ENCODE measurements around the gene RARRES1.

The RARRES1 gene

GRCh38 chr3:158765518-158766205 is 33.4 kb upstream of the RARRES1 start:
- DNase-seq (ENCODE audit: low read depth), result no peak

DNA sequence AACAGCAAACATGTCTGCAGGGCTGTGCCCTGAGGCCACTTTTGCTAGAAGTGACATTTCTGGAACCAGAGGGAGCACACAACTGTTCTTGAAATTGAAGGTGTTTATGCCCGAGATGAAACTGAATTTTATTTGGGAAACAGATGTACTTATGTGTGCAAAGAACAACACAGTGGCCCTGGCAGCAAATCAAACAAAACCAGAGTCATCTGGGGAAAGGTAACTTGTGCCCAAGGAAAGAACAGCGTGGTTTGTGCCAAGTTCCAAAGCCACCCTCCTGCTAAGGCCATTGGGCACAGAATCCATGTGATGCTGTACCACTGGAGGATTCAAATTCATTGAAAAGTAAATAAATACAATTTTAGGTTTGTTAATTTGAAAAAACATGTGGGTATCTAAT is 31.2 kb upstream of the RARRES1 start:
- DNase-seq (ENCODE audit: low read depth), result no peak

- no peak for DNase-seq (ENCODE audit: low read depth)
Observed at GRCh38 chr3:158762701-158763100, 30.4 kb upstream of the RARRES1 start.

DNA sequence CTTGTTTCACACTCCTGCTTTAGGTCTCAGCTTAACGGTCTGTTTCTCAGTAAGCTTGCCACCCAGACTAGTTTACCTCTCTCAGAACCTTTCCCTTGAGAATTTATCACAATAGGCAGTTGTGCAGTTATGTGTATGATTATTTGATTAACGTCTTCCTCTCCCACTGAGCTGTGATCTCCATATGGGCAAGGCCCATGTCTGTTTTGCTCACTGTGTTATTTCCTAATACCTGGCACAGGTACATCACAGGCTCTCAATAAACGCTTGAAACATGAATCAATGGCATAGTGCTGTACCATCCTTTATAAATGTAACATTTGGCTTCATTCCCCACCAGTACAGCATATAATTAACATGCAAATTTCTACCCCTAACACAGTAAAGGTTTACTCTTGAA is 29.1 kb upstream of the RARRES1 start:
- no peak for DNase-seq (ENCODE audit: low read depth)

- no peak for DNase-seq (ENCODE audit: low read depth)
Observed at GRCh38 chr3:158755421-158755820, 23.2 kb upstream of the RARRES1 start.

- DNase-seq (ENCODE audit: low read depth), result no peak
Observed at GRCh38 chr3:158753854-158754253, 21.6 kb upstream of the RARRES1 start.

DNA sequence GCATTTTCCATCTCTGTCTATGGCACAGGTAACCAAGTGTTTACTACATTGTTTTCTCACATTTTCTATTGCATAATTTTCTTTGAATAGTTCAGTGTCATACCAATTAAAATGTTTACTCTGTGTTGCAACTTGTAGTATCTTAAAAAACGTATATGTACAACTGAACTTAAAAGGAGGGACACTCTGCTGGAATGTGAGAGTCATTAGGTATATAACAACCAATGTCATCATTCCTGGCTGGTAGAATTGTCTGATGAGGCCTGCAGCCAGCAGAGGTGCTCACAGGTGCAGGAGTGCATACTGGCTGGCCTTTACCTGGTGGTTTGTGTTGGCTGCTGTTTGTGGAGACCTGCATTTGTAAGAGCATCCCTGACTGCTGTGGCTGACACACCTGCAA is 19.1 kb upstream of the RARRES1 start:
- no peak for DNase-seq (ENCODE audit: low read depth)

DNA sequence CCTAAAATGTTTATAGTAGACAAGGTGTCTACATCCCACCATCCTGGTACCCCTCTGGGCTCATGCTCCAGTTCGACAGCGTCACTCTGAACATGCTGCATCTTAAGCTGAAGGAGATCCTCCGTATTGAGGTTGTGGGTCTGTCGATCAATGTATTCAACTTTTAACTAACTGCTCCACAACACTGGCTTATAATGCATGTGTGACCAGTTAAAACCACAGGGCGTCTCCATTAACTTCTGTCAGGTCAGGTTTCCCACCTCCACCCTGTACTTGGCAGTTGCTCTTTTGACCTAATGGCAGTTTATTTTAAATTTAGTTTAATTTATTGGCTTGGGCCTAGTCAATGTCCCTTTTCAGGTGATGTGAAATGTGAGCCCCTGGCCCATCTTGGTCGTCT is 17.8 kb upstream of the RARRES1 start:
- no peak for DNase-seq (ENCODE audit: low read depth)

DNA sequence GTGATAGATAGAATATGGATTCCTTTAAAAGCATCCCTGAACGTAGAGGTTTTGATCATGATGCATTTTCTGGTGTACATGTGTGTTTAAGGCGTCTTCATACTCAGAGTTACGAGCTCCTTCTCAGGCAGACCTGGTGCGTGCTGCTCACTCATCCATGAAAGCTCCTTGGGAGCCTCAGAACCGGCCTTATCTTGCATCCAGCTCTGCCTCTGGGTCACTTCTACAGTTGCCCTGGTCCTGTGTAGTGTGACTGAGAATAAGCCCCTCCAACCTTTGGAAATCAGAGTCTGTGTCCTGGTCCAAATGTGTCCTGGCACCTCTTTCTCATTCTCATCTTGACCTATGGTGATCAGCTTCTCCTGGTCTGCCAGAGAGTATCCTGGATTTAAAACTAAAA is 17.3 kb upstream of the RARRES1 start:
- DNase-seq (ENCODE audit: low read depth), result no peak

DNA sequence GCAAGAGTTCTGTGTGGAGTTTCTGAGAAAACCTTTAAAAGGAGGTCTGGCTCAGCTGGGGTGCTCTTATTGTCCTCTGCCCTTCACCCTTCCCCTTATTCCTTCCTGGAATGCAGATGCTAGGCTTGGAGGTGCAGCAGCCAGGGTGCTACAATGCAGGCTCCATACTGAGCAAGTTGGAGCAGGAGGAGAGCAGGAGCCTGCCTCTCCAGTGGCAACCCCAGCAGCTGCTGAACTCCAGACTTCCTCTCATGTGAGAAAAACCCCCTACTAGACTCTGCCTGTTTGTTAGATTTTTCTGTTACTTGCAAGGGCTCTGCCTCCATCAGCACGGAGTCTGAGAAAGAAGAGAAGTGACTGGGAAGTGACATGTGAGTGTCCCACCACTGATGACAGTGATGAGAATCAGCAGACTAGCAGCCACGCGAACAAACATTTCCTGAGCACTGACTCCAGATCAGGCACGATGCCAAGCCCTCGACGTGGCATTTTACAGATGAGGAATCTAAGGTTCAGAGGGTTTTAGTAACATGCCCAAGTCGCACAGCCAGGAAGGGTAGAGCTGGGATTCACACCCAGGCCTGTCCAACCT is 16.1 kb upstream of the RARRES1 start:
- no peak for DNase-seq (ENCODE audit: low read depth)

- no peak for DNase-seq (ENCODE audit: low read depth)
Observed at GRCh38 chr3:158747417-158747816, 15.2 kb upstream of the RARRES1 start.

- no peak for DNase-seq (ENCODE audit: low read depth)
Observed at GRCh38 chr3:158745551-158745950, 13.3 kb upstream of the RARRES1 start.

- no peak for DNase-seq (ENCODE audit: low read depth)
Observed at GRCh38 chr3:158744567-158745288, 12.5 kb upstream of the RARRES1 start.

GRCh38 chr3:158743664-158744566 is 11.7 kb upstream of the RARRES1 start:
- DNase-seq (ENCODE audit: low read depth), result no peak

DNA sequence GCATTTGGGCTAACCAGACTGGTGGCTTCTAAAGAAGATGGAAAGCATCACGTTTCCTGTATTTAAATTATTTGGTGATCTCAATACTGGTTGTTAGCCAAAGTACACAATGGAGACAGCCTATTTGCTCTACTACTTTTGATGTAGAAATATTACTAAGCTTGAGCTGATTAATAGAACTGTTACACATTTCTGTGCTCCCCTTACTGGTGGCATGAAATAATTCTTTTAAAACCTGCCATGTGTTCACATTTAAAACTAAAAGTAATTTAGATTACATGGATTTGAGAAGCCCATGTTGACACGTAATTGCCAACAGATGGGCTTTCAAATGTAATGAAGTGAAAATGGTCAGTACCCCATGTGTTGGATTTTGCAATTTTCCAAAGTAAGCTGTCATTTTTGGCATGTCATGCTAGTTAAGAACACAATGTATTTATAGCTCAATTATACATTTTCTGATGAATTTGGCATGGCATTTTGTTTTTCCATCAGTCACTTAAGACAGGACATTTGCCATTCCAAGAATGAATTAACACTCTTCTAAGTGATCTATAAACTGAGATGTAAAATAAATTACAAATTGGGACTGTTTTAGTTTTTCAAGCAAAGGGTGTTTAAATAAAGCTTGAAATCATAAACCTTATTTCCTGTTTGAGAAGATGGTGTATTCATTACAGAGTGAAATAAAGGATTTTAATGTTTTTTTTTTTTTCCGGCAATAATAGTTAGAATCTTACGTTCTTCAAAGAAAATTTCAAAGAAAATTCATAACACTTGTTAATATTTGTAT is 10.8 kb upstream of the RARRES1 start:
- DNase-seq (ENCODE audit: low read depth), result no peak

- DNase-seq (ENCODE audit: low read depth), result no peak
Observed at GRCh38 chr3:158739661-158740060, 7.4 kb upstream of the RARRES1 start.

DNA sequence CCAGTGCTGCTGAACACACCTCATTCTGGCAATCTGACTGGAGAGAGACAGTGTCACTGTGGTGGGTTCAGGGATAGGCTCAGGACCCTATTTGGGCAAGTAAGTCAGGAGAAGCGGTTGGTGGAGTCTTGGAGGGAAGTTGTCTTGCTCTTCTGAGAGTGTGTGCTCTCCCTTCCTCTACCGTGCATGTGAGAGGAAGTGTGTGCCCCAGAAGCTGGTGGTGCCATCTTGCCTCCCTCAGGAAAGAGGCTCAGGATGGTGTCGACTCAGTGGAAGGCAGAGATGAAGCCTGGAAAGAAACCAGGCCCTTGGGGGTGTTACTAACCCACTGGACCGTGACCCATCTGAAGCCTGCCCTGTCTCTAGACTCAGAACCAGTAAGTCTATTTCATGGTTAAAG is 6.8 kb upstream of the RARRES1 start:
- no peak for DNase-seq (ENCODE audit: low read depth)

DNA sequence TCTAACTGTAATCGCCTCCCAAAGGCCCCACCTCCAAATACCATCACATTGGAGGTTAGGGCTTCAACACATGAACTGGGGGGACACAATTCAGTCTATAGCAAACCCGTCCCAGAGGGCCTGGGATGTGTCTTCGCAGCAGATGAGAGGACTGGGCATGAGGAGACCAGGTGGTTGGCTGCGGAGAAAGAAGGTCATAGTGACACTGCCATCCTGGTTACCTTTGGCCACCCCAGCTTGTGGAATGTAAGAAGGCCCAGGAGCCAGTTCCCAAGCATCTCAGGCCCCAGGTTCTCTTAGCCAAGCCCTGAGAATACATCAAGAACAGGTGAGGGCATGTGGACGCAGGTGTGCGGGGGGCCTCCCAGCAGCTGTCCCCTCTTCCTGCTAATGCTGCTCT is 6.4 kb upstream of the RARRES1 start:
- no peak for DNase-seq (ENCODE audit: low read depth)

DNA sequence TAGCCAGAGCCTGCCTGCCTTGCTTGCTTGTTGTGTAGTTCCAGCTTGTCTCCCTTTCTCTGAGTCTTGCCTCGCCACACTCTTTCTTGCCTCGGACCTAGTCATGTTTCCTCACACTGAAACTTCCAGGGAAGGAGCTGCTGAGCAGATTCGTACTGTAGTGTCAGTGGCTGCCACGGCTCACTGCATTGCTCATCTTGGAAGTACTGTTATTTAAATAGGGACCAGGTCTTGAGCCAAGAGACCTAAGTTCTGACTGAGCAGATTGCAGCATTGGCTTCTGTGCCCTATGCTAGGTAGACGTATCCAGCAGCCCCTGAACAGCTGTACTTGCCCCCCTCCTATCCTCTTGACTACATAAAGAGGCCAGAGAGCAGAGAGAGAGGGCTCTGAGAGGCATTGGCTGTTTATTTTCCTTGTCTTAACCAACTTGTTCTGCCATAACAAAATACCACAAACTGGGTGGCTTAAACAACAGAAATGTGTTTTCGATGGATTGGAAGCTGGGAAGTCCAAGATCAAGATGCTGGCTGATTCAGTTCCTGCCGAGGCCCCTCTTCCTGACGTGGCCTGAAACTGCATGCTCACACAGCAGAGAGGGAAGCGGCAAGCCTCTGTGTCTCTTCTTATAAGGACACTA is 5.8 kb upstream of the RARRES1 start:
- DNase-seq (ENCODE audit: low read depth), result no peak

- no peak for DNase-seq (ENCODE audit: low read depth)
Observed at GRCh38 chr3:158737410-158737809, 5.2 kb upstream of the RARRES1 start.

All from activated T-cell treated with anti-CD3 and anti-CD28 coated beads for 48 hours (primary cell).